LHCN-M2 (cell line): Measurements from ENCODE around the gene TADA2A. TPM values are rescaled to one million over a fixed set of nuclear protein-coding genes. Genes with fewer than 3 reads are reported as not detected.
A peak's percentile ranks its signal among the peaks of the same experiment; 100 is the strongest.

ENCODE experiments used
- DNase-seq: peaks from one replicate; pipeline ENCODE4 v3.0.0-alpha.2; 2012; ENCODE audit warnings: low read depth
- total RNA-seq: library from RNA; depleted of rRNA; stranded (reverse); fragments of >200 nt; gene quantifications from 2 replicates; pipeline ENCODE4 v1.2.3, GENCODE V29; 2014; rRNA removed

The TADA2A gene
- total RNA-seq, 1 experiment from 2014 or later: 15.7 TPM

DNA sequence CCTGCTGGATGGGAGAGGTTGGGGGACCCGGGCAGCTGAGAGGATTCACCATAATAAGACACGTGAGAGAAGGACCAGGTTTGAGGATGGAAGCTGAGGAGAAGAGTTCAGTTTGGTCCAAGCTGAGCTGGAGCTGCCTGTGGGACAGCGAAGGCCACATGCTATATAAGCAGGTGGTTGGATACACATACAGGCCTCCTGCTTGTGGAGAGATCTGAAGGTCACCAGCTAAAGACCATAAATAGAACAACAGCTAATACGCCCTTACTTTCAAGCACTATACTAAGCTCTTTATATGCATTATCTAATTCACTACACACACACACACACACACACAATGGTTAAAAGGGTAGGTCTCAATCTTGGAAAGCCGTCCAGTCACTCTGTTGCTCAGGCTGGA is 115.1 kb downstream of the TADA2A start:
- DNase-seq: no peak

GRCh38 chr17:37523715-37524219 is 117.1 kb downstream of the TADA2A start:
- no peak for DNase-seq

DNA sequence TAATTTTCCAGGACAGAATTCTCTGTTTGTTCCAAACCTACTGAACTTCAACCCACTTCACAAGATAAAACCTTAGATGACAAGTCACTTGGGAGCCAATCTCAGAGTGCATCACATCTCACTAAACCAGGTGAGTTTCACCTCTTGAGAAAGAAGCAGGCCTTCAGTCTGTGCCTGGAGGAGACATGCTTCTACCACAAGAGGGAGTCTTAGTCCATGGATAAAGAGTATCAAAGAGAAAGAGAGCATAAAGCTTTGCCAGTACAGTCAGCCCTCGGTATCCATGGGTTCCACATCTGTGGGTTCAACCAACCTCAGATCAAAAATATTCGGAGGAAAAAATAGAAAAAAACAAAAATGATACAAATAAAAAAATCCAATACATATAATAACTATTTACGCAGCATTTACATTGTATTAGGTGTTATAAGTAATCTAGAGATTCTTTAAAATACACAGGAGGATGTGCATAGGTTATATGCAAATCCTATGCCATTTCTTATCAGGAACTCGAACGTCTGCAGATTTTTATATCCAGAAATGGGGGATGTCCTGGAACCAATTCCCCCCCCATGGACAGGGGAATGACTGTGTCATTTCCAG is 120.7 kb downstream of the TADA2A start:
- DNase-seq: peak; percentile 38

Other genes with a start within 250 kb of the TADA2A start
- gene C17orf78, start 30.9 kb upstream of the TADA2A start, total RNA-seq: not detected in 2 replicates
- gene ACACA, start 50 bp upstream of the TADA2A start, total RNA-seq: 23.7 and 35.0 TPM in 2 replicates
- gene DUSP14, start 83.0 kb downstream of the TADA2A start, total RNA-seq: 51.0 and 52.8 TPM in 2 replicates
- 7.6 and 12.2 TPM in 2 replicates for gene SYNRG, start 202.5 kb downstream of the TADA2A start, total RNA-seq
- 20.1 and 24.1 TPM in 2 replicates for gene DDX52, start 236.6 kb downstream of the TADA2A start, total RNA-seq